HPDE6-E6E7 (cell line): ENCODE results near the gene KCNN2.

Experiments
- DNase-seq: peaks from one replicate; pipeline ENCODE4 v3.0.0; 2011; ENCODE audit warnings: missing footprints; ENCODE audit errors: extremely low spot score

Gene KCNN2

GRCh38 chr5:114361724-114362196 lies at the start of gene KCNN2:
TSS of gene KCNN2 (plus strand) at chr5:114362070. CDS start at chr5:114362140, 70 bp downstream.
- no peak for DNase-seq

- no peak for DNase-seq
These were observed 49.2 kb upstream of the KCNN2 start for GRCh38 chr5:114312658-114313057.

- DNase-seq = no peak
These were observed 47.8 kb upstream of the KCNN2 start for GRCh38 chr5:114314061-114314460.

GRCh38 chr5:114316167-114316566 lies 45.7 kb upstream of the KCNN2 start:
- no peak for DNase-seq

GRCh38 chr5:114317751-114318150 lies 44.1 kb upstream of the KCNN2 start:
- no peak for DNase-seq

GRCh38 chr5:114319236-114319635 lies 42.6 kb upstream of the KCNN2 start:
- no peak for DNase-seq

GRCh38 chr5:114319821-114320220 lies 42.0 kb upstream of the KCNN2 start:
- DNase-seq = no peak

- no peak for DNase-seq
These were observed 37.6 kb upstream of the KCNN2 start for GRCh38 chr5:114324282-114324681.

- no peak for DNase-seq
These were observed 36.3 kb upstream of the KCNN2 start for GRCh38 chr5:114325541-114325940.

GRCh38 chr5:114327474-114327873 lies 34.4 kb upstream of the KCNN2 start:
- DNase-seq = no peak

- DNase-seq = no peak
These were observed 33.9 kb upstream of the KCNN2 start for GRCh38 chr5:114327987-114328386.

- no peak for DNase-seq
These were observed 30.8 kb upstream of the KCNN2 start for GRCh38 chr5:114330916-114331531.

- no peak for DNase-seq
These were observed 29.4 kb upstream of the KCNN2 start for GRCh38 chr5:114332493-114332892.

GRCh38 chr5:114332925-114333324 lies 28.9 kb upstream of the KCNN2 start:
- no peak for DNase-seq

GRCh38 chr5:114335391-114335790 lies 26.5 kb upstream of the KCNN2 start:
- DNase-seq = no peak

GRCh38 chr5:114339108-114339507 lies 22.8 kb upstream of the KCNN2 start:
- no peak for DNase-seq

- no peak for DNase-seq
These were observed 15.7 kb upstream of the KCNN2 start for GRCh38 chr5:114346181-114346580.

GRCh38 chr5:114355086-114355830 lies 6.6 kb upstream of the KCNN2 start:
- DNase-seq = no peak

GRCh38 chr5:114358329-114358728 lies 3.5 kb upstream of the KCNN2 start:
- DNase-seq = no peak

- no peak for DNase-seq
These were observed 1.5 kb upstream of the KCNN2 start for GRCh38 chr5:114360357-114360756.

GRCh38 chr5:114360816-114361723 lies 800 bp upstream of the KCNN2 start:
- no peak for DNase-seq
